Measurements from ENCODE around the gene FOXP1.

- TF ChIP-seq CTCF (conservative IDR thresholded peaks at IDR 0.05 in 1 of 2, IDR thresholded peaks at IDR 0.05 in 1 of 2; ENCODE audit: low read depth in 1 of 2, low read length in 2 of 2) (no peak), EZH2 (IDR thresholded peaks at IDR 0.05; ENCODE audit: low read length, missing control alignments) (no peak)
These were observed 288.6 kb downstream of the FOXP1 start for GRCh38 chr3:71294919-71295318.

Data from fibroblast of lung (primary cell).